ENCODE results near the gene LRMDA. TPM values are rescaled to one million over a fixed set of nuclear protein-coding genes. Genes with fewer than 3 reads are reported as not detected.

LRMDA gene
- total and polyA plus RNA-seq, 2 of the 8 experiments (the other 6 are each of a cell fraction or from before 2014, with no cell fraction given), result 0.86 to 2.8 TPM

DNA sequence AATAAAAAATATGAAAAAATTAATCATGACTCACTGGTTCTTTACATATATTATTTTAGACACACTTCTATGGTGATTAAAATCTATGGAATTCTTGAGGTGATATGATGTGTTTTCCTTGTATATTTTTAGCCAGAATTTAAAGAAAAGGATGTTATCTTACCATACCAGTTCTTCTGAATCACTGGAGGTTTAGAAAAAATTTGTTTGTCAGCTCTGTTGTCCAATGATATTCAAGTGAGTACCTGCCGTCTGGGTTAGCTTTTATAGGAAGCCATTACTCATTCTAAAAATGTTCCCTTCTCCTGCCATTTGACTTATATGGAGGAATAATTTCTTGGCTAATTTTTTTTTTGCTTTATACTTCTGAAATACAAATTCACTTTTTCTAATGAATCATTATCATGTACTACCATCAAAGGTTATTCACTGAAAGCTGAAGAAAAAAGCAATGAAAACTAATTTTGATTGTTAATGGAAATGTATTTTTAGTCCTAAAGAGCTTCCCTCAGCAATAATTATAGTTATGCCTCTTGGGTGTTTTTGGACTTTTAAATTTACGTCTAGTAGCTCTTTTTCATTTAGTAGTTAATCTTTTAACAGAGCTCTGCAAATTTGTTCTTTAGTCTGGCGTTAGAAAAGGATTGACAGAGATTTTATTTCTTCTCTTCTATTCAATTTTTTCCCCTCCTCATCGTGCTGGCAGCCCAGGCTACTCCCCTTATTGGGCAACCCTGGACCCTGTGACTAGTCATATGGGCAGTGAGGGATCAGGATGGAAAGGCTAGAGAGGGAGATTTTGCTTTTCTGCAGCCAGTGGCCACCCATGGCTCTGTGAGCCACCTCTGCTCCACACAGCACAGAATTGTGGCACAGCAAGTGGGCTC, 434.2 kb downstream of the LRMDA start (continued):
- TF ChIP-seq, protein P1, sequence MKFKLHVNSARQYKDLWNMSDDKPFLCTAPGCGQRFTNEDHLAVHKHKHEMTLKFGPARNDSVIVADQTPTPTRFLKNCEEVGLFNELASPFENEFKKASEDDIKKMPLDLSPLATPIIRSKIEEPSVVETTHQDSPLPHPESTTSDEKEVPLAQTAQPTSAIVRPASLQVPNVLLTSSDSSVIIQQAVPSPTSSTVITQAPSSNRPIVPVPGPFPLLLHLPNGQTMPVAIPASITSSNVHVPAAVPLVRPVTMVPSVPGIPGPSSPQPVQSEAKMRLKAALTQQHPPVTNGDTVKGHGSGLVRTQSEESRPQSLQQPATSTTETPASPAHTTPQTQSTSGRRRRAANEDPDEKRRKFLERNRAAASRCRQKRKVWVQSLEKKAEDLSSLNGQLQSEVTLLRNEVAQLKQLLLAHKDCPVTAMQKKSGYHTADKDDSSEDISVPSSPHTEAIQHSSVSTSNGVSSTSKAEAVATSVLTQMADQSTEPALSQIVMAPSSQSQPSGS (IDR thresholded peaks at IDR 0.05; ENCODE audit: low read length), result no peak
- TF ChIP-seq MAFK (IDR thresholded peaks at IDR 0.05; ENCODE audit: low read depth, low read length) (no peak), CBX5 (IDR thresholded peaks at IDR 0.05; ENCODE audit: low read depth, low read length) (no peak)
